NK-92 (cell line): ENCODE data around the gene SENP3.
"Not testable (repeated sequence)": the region's sequence is repeated elsewhere in the genome, so short reads cannot be mapped to it uniquely, and the experiment has no call there.

Source experiments
- DNase-seq: peaks from one replicate; lab custom pipeline; 2025; ENCODE audit not compliant: unreplicated experiment; lab: John Stamatoyannopoulos, UW

The SENP3 gene

DNA sequence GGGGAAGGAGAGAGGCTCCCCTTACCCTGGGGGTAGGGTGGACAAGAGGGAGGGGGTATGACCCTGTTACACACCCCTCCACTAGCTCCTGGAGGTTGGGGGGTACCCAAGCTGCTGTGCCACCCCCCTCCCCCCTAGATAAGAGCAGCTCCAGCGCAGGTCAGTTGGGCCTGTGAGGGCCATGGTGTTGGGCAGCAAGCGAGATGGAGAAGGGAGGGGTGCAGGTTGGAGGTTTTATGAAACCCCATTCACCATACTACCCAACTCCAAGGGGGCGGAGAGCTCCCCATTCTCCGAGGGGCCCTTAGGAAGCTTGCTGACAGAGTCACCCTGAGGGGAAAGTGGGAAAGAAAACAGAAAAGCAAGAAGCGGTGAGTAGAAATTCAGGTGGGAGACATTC is 29.9 kb downstream of the SENP3 start:
- no peak for DNase-seq

DNA sequence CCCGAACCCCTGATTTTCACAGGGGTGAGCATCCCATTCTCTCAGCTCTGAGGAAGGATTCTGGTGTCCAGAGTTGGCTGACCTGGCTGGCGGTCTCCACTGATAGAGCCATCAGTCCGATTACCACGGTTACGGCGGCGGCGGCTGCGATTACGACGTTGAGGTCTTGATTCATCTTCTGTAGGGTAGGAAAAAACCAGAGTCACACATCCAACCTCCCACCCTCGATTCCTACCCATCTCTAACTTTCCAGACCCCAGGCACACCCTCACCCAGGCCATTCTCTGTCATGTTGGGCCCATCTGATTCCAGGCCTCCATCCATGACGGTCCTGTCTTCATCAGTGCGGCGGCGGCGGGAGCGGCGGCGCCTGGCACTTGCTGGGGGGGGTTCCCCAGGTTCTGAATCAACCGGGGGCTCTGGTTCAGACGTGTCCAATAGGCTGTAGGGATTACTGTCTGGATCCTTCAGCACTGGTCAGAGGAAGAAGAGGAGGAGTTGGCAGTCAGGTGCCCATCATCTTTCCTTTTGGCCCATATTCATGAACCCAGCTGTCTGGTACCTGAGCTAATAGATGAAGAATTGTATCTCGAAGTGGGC is 30.8 kb downstream of the SENP3 start:
- no peak for DNase-seq

DNA sequence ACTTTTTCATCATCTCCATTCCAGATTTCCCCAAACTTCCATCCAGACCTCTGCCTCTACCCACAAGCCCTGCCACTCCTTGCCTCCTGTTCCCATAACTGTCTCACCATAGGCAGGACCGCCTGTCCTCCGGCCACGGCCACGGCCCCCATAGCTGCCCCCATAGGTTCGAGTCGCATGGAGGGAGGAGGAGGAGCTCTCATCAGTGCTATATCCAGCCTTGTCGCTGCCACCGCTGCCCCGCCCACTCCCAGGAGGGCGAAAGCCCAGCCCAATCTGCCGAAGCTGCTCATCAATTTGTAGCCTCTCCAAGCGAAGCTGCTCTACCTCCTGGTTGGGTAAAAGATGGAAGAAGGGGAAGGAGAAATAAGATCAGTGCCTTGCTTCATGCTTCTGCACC is 31.6 kb downstream of the SENP3 start:
- no peak for DNase-seq

DNA sequence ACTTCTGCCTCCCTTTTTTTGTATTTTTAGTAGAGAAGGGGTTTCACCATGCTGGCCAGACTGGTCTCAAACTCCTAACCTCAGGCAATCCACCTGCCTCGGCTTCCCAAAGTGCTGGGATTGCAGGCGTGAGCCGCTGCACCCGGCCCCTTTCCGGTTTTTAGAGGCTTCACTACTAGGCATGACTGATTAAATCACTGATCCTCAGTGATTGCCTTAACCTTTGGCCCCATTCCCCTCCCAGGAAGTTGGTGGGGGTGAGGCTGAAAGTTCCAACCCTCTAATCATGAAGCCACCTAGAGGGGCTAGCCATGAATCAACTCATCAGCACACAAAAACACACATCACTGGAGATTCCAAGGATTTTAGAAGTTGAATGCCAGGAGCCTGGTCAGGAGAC is 35.8 kb downstream of the SENP3 start:
- not testable (repeated sequence) for DNase-seq

DNA sequence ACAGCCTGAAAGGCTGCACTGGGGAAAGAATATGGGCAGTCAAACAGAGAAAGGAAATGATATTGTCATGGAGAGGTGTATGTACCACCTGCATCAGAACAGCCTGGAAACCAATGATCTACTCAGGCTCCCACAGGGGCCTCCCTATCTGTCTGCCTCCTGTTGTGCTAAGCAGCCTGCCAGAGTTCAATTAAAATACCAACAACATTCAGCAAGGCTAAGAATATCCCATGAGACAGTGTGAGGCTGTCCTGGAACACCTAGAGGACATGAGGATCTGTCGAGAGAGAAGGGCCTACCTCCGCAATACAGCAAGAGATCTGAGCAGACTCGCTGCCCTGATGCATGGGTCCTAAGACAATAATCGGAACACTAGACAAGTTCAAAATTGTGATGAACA is 44.6 kb downstream of the SENP3 start:
- no peak for DNase-seq

DNA sequence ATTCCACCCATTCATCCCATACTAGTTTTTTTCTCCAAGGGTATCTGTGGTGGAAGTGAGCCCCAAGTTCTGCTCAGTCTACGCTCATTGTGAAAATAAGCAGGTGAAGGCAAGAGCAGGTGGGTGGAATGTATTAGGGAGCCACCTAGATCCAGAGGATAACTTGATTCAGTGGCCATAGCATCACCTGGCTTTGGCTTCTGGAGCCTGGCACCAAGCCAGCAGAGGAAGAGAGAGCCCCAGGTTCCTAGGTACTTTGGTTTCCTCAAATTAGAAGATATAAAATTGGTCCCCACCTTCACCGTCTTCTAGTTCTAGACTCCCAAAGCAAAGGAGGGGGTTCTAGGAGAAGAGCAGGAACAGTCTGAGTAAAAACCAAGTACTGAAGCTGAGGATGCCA is 48.9 kb downstream of the SENP3 start:
- no peak for DNase-seq

DNA sequence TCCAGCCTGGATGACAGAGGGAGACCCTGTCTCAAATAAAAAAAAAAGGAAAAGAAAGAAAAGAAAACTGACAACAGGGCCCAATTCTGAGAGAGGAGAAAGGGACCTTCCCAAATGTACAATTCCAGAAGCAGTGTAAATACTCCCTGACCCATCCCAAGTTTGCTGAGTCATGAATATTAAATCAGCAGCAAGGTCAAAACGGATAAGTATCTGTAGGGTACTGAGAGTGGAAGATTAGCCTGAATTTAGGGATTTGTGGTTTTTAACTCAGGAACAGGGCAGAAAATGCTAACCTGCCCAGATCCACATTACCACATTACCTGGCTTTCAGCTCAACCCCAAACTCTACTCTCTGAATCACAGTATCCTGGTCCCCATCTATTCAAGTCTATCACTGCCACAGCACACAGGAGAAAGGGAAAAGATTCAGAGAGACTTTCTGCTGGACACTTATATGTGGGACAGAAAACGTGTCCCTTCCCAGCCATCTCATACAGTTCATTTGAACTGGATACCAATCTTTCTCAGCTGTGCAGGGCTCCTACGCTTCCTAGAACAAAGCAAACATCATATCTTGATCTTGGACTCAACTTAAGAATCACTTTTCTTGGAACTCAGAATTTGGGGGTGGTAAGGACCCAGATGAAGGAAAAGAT is 50.0 kb downstream of the SENP3 start:
- no peak for DNase-seq

DNA sequence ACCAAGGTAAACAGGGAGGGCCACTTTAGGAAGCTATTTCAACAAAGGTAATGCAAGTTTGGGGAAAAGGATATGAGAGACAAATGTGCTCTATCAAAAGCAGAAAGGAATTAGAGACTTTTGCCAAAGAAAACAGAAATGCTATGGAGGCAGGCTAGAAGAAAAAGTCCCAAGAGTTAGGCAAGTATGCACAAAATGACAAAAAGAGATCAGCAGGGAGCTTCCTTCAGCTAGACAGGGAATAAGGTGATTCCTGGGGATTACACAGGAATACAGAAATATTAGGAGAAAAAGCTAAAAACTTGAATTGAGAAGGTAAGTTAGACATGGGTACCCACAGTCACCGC is 50.5 kb downstream of the SENP3 start:
- DNase-seq: no peak

DNA sequence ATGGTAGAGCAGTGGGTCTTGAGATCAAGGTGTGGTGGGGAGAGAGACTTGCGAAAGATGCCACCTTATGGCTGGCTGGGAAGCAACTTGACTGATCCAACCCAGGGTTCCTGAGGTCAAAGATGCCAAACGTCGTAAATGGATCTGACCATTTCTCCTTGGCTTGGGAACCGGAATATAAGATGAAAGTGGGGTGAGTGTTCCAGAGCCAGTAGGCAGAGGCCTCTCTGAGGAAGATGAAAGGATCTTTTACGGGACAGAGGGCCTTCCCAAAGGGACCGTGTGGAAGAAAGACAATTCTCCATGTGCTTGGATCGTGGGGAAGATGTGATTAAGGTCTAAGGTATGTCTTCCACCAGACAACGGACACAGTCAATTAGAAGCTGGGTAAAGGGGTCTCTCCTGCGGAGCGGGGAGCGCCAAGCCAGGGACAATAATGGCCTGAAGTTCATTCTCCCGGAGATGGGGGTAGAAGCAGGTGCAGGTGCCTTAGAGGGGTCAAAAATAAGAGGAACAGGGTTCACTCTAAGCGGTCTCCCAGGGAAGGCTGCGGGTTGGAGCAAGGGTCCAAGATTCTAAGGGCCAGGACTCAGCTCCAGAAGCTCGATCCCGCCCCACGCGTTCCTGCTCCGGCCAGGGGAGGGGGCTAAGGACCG is 52.2 kb downstream of the SENP3 start:
- no peak for DNase-seq

DNA sequence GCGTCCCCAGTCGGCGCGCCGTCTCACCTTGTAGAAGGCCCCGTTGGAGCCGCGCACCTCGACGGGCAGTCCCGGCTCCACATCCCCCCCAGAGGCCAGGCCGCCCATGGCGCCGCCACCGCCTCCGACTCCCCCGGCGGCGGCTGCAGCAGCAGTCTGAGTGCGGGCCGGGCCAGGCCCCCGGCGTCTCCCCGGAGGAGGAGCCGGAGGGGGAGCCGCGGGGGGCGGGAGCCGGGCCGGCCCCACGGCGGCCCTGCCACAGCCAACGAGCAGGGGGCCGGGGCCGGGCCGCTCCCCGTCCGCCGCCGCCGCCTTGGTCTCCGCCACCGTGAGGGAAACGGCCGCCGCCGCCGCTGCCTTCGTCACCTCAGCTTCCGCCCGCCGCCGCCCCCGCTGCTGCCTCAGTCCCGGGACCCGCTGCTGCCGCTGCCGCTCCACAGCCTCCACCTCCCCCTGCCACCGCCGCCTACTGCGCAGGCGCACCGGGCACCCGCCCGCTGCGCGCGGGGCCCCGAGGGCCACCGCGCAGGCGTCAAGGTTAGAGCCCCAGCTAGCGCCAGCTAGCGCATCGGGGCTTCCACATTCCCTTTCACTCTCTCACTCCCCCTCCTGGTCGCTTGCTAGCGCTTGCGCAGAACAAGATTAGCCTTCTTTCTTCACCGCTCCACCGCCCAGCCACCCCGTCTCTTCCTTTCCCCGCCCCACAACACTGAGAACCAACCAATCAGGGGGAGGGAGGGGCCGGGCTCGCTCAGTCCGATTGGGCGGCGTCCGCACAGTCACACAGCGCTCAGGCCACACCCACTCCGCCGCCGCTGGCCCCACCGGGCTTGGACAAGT is 52.9 kb downstream of the SENP3 start, which contains the start of gene FXR2:
Gene FXR2 (minus strand): TSS at position 473 of the 840 bp plus-strand sequence. CDS start 365 bp downstream, at position 108.
- peak; percentile 95 for DNase-seq

DNA sequence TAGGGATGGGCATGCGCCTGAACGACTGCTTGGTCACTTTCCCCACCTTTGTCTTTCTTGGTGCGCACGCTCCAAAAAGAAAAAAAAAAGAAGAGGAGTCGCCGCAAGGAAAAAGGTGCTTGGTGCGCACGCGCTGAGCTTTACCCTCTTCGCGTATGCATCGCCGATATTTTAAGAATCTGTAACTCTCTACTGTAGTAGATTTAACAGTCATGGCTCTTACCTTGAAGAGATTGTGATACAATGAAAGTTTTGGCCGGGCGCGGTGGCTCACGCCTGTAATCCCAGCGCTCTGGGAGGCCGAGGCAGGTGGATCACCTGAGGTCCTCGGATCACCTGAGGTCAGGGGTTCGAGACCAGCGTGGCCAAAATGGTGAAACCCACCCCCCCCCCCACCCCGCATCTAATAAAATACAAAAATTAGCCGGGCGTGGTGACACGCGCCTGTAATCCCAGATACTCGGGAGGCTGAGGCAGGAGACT is 53.6 kb downstream of the SENP3 start:
- DNase-seq: no peak

DNA sequence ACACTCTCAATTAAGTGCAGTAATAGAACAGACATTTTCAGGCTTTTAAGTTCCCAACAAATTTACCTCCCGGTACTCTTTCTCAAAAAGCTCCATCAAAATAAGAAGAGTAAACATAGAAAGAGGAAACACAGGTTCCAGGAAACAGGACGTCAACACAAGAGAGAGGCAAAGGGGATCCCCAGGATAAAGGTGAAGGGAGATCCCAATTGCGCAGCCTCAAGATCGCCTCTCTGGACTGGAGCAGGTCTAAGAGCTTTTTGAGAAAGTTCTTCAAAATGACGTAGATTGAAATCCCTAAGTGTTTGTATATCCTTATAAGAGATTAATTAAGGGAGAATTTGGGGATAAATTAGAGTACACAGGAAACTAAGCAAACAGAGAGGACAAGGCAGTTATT is 56.9 kb downstream of the SENP3 start:
- DNase-seq: no peak

DNA sequence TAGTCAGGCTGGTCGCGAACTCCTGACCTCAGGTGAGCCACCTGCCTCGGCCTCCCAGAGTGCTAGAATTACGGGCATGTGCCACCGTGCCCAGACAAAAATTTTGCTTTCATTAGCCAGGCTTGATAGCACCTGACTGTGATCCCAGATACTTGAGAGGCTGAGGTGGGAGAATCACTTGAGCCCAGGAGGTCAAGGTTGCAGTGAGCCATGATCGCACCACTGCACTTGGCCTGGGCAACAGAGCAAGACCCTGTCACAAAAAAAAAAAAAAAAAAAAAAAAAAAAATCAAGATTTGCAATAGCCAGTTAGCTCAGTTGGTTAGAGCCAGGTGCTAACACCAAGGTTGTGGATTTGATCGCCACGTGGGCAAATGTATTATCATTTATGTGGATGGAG is 59.1 kb downstream of the SENP3 start:
- no peak for DNase-seq
